Activated effector memory CD4-positive, alpha-beta T cell treated with Interleukin-2 at 50 U/mL for 16 hours (primary cell): ENCODE data around the gene SCGN.

Experiments
- DNase-seq: peaks from one replicate; pipeline ENCODE4 v3.0.0-alpha.2; 2020

The SCGN gene

GRCh38 chr6:25652007-25652515 lies at the start of gene SCGN:
SCGN (plus strand) TSS chr6:25652215; CDS start chr6:25652404, 189 bp downstream.
- no peak for DNase-seq

- DNase-seq: no peak
Measured at GRCh38 chr6:25602674-25602982, 49.4 kb upstream of the SCGN start.

- DNase-seq: no peak
Measured at GRCh38 chr6:25603251-25603650, 48.8 kb upstream of the SCGN start.

- DNase-seq: no peak
Measured at GRCh38 chr6:25606151-25606550, 45.9 kb upstream of the SCGN start.

GRCh38 chr6:25608558-25609174 lies 43.3 kb upstream of the SCGN start:
- no peak for DNase-seq

- no peak for DNase-seq
Measured at GRCh38 chr6:25612666-25613065, 39.3 kb upstream of the SCGN start.

GRCh38 chr6:25613415-25613814 lies 38.6 kb upstream of the SCGN start:
- no peak for DNase-seq

- no peak for DNase-seq
Measured at GRCh38 chr6:25614052-25614451, 38.0 kb upstream of the SCGN start.

GRCh38 chr6:25615471-25615870 lies 36.5 kb upstream of the SCGN start:
- no peak for DNase-seq

- no peak for DNase-seq
Measured at GRCh38 chr6:25617997-25618396, 34.0 kb upstream of the SCGN start.

- no peak for DNase-seq
Measured at GRCh38 chr6:25619217-25619616, 32.8 kb upstream of the SCGN start.

- no peak for DNase-seq
Measured at GRCh38 chr6:25620391-25620790, 31.6 kb upstream of the SCGN start.

GRCh38 chr6:25623065-25623464 lies 28.9 kb upstream of the SCGN start:
- DNase-seq: no peak

- DNase-seq: no peak
Measured at GRCh38 chr6:25623879-25624278, 28.1 kb upstream of the SCGN start.

- no peak for DNase-seq
Measured at GRCh38 chr6:25627001-25627400, 25.0 kb upstream of the SCGN start.

- DNase-seq: no peak
Measured at GRCh38 chr6:25628471-25629197, 23.4 kb upstream of the SCGN start.

GRCh38 chr6:25629198-25629576 lies 22.8 kb upstream of the SCGN start:
- no peak for DNase-seq

- DNase-seq: no peak
Measured at GRCh38 chr6:25630508-25631278, 21.3 kb upstream of the SCGN start.

GRCh38 chr6:25635886-25636317 lies 16.1 kb upstream of the SCGN start:
- no peak for DNase-seq

- DNase-seq: no peak
Measured at GRCh38 chr6:25637211-25637610, 14.8 kb upstream of the SCGN start.

GRCh38 chr6:25637960-25638434 lies 14.0 kb upstream of the SCGN start:
- no peak for DNase-seq

- no peak for DNase-seq
Measured at GRCh38 chr6:25639653-25640052, 12.4 kb upstream of the SCGN start.

- DNase-seq: no peak
Measured at GRCh38 chr6:25640446-25640845, 11.6 kb upstream of the SCGN start.

- DNase-seq: no peak
Measured at GRCh38 chr6:25640891-25641290, 11.1 kb upstream of the SCGN start.
